Caco-2 (cell line): ENCODE data around the gene ANKRD16. TPM values are rescaled to one million over a fixed set of nuclear protein-coding genes. Genes with fewer than 3 reads are reported as not detected.

Experiments used
- BruUV-seq: library from RNA; stranded (reverse); fragments of 400-500 nt; replicated peaks from 2 replicates; lab custom pipeline; 2021; lab: Mats Ljungman, UMichigan
- CTCF ChIA-PET: fragments of 300-600 bp; sonication (Branson Sonifier 250); formaldehyde crosslinking; loops from one replicate; lab custom pipeline; 2022; ENCODE audit warnings: antibody characterized with exemption; lab: Charles Lee
- POLR2A ChIA-PET: fragments of 300-600 bp; sonication (Branson Sonifier 250); formaldehyde crosslinking; loops from one replicate; lab custom pipeline; 2022; ENCODE audit warnings: antibody characterized with exemption; lab: Charles Lee
- DNase-seq, 2 experiments: peaks; one replicate each; pipeline versions ENCODE4 v3.0.0 to v3.0.0-alpha.2; 2020 to 2022
- H3K27me3 ChIP-seq: replicated peaks from 2 replicates; pipeline ENCODE4 v1.6.0; 2011; ENCODE audit warnings: low read length; ENCODE audit not compliant: control insufficient read depth, insufficient read depth
- H3K36me3 ChIP-seq: 2 replicates; pipeline ENCODE4 v1.5.1; 2011; ENCODE audit warnings: low read length; ENCODE audit not compliant: control insufficient read depth, insufficient read depth
- H3K4me1 ChIP-seq: fragments of 250-450 bp; sonication (Bioruptor Pico); 2 replicates; pipeline ENCODE4 v1.5.1; 2020; ENCODE audit warnings: mild to moderate bottlenecking
- H3K4me3 ChIP-seq: 2 replicates; pipeline ENCODE4 v1.5.1; 2011; ENCODE audit warnings: low read depth, mild to moderate bottlenecking, control low read depth, low read length
- H3K9me3 ChIP-seq: fragments of 250-450 bp; sonication (Bioruptor Pico); 2 replicates; pipeline ENCODE4 v1.5.1; 2020; ENCODE audit warnings: mild to moderate bottlenecking, moderate library complexity
- H3K27ac Mint-ChIP-seq: one replicate; pipeline ENCODE4 v1.8.0; 2022; ENCODE audit warnings: mixed read lengths; ENCODE audit not compliant: unreplicated experiment
- H3K27me3 Mint-ChIP-seq: one replicate; pipeline ENCODE4 v1.8.0; 2022; ENCODE audit warnings: mixed read lengths; ENCODE audit not compliant: insufficient read depth, unreplicated experiment
- H3K36me3 Mint-ChIP-seq: one replicate; pipeline ENCODE4 v1.8.0; 2022; ENCODE audit warnings: mild to moderate bottlenecking, mixed read lengths; ENCODE audit not compliant: insufficient read depth, unreplicated experiment
- H3K4me1 Mint-ChIP-seq: one replicate; pipeline ENCODE4 v1.8.0; 2022; ENCODE audit warnings: low read depth, mixed read lengths; ENCODE audit not compliant: unreplicated experiment
- H3K4me3 Mint-ChIP-seq: one replicate; pipeline ENCODE4 v1.8.0; 2022; ENCODE audit warnings: mild to moderate bottlenecking, moderate library complexity, mixed read lengths; ENCODE audit not compliant: unreplicated experiment
- H3K9me3 Mint-ChIP-seq: one replicate; pipeline ENCODE4 v1.8.0; 2022; ENCODE audit warnings: mixed read lengths; ENCODE audit not compliant: unreplicated experiment
- intact Hi-C: fragments of 100-400 bp; cut with micrococcal nuclease; formaldehyde crosslinking; loops from one replicate; pipeline ENCODE4 v1.10.0; 2022; ENCODE audit not compliant: unreplicated experiment
- total RNA-seq: library from RNA; stranded (reverse); gene quantifications from 2 replicates; pipeline ENCODE4 v1.2.3, GENCODE V29; 2022
- TF ChIP-seq, protein P1 (sequence below), 2 experiments: fragments of 200-600 bp in 1 of 2; IDR thresholded peaks; 1 replicate in 1 of 2; 2 replicates in 1 of 2; pipeline versions ENCODE4 v1.5.1 to v1.8.0; 2011 to 2022; ENCODE audit warnings: antibody characterized with exemption in 1 of 2, control low read depth in 1 of 2, inconsistent platforms in 1 of 2, low read depth in 1 of 2, low read length in 1 of 2, mild to moderate bottlenecking in 1 of 2, moderate library complexity in 1 of 2; ENCODE audit not compliant: insufficient read depth in 1 of 2, severe bottlenecking in 1 of 2, unreplicated experiment in 1 of 2

ANKRD16 gene
- total RNA-seq, 1 experiment from 2014 or later = 20.2 TPM

DNA sequence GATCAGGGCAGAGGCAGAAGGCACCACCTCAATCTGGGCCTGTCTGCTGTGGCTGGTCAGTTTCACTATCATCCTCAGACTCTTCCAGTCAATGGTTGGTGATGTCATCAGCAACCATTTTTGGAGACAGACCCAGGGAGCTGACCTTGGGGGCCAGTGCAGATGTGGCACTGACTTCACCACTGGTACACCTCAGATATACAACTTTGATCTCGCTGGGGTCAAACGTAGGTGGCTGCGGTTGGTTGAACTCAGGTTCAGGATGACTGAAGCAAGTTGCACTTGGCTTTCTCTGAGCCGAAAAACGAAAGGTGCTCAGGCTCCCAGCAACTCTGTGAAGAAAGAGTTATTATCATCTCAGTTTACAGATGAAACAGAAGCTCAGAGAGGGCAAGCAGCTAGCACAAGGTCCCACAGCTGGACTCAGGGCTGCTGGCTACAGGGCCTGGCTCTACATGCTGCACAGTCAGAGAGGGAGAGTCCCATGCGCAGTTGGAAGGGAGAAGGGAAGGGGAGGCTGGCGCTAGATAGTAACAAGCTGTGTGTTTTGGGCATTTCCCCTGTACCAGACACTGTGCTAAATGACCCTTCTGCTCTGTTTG, 27.2 kb downstream of the ANKRD16 start:
- ChIA-PET POLR2A (no interaction called here), CTCF (interaction anchor here (0.6 kb wide), 1 partner anchor 86 kb away, joined by 3 read pairs; no protein-coding TSS in a partner anchor)

GRCh38 chr10:5860066-5860465, 29.6 kb downstream of the ANKRD16 start:
- TF ChIP-seq, protein P1, sequence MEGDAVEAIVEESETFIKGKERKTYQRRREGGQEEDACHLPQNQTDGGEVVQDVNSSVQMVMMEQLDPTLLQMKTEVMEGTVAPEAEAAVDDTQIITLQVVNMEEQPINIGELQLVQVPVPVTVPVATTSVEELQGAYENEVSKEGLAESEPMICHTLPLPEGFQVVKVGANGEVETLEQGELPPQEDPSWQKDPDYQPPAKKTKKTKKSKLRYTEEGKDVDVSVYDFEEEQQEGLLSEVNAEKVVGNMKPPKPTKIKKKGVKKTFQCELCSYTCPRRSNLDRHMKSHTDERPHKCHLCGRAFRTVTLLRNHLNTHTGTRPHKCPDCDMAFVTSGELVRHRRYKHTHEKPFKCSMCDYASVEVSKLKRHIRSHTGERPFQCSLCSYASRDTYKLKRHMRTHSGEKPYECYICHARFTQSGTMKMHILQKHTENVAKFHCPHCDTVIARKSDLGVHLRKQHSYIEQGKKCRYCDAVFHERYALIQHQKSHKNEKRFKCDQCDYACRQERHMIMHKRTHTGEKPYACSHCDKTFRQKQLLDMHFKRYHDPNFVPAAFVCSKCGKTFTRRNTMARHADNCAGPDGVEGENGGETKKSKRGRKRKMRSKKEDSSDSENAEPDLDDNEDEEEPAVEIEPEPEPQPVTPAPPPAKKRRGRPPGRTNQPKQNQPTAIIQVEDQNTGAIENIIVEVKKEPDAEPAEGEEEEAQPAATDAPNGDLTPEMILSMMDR (IDR thresholded peaks at IDR 0.05; ENCODE audit: insufficient read depth in 1 of 2, low read depth in 1 of 2, low read length in 1 of 2, severe bottlenecking in 1 of 2, unreplicated experiment in 1 of 2) = no peak
- intact Hi-C loops = no loop called here
- H3K4me1 ChIP-seq = peaks cover 5% of the 10 kb centered on the region; the same call in 1 of the 2 replicates
- BruUV-seq = no TSS peak
- H3K27ac Mint-ChIP-seq = no peak overlapping the region
- no peaks in the 10 kb centered on the region for H3K36me3 ChIP-seq
- H3K4me1 Mint-ChIP-seq = no peaks in the 10 kb centered on the region
- H3K9me3 Mint-ChIP-seq = no peaks in the 10 kb centered on the region
- ChIA-PET CTCF (no interaction called here), POLR2A (no interaction called here)
- no peak for DNase-seq
- H3K36me3 Mint-ChIP-seq = no peaks in the 10 kb centered on the region
- no peaks in the 10 kb centered on the region for H3K9me3 ChIP-seq
- H3K27me3 Mint-ChIP-seq = no peaks in the 10 kb centered on the region
- H3K27me3 ChIP-seq = no peaks in the 10 kb centered on the region
- H3K4me3 ChIP-seq = no peak overlapping the region
- H3K4me3 Mint-ChIP-seq = no peak overlapping the region

More for the DNA sequence above, 27.2 kb downstream of the ANKRD16 start:
- intact Hi-C loops = no loop called here
- H3K36me3 ChIP-seq = no peaks in the 10 kb centered on the region
- no peaks in the 10 kb centered on the region for H3K9me3 ChIP-seq
- Mint-ChIP-seq H3K4me1 (peaks cover 8% of the 10 kb centered on the region), H3K27me3 (no peaks in the 10 kb centered on the region), H3K4me3 (no peak overlapping the region), H3K36me3 (no peaks in the 10 kb centered on the region), H3K9me3 (peaks cover 12% of the 10 kb centered on the region), H3K27ac (no peak overlapping the region)
- H3K27me3 ChIP-seq = no peaks in the 10 kb centered on the region
- no TSS peak for BruUV-seq
- TF ChIP-seq, protein P1 (IDR thresholded peaks at IDR 0.05; ENCODE audit: insufficient read depth in 1 of 2, low read depth in 1 of 2, low read length in 1 of 2, severe bottlenecking in 1 of 2, unreplicated experiment in 1 of 2) = no peak
- peaks cover 7% of the 10 kb centered on the region for H3K4me1 ChIP-seq
- DNase-seq = no peak
- H3K4me3 ChIP-seq = no peak overlapping the region

GRCh38 chr10:5858811-5859210, 30.9 kb downstream of the ANKRD16 start:
- Mint-ChIP-seq H3K36me3 (no peaks in the 10 kb centered on the region), H3K27ac (no peak overlapping the region), H3K4me1 (no peaks in the 10 kb centered on the region), H3K9me3 (no peaks in the 10 kb centered on the region), H3K4me3 (no peak overlapping the region), H3K27me3 (no peaks in the 10 kb centered on the region)
- no peaks in the 10 kb centered on the region for H3K9me3 ChIP-seq
- H3K4me1 ChIP-seq = peaks cover 5% of the 10 kb centered on the region; the same call in 1 of the 2 replicates
- intact Hi-C loops = no loop called here
- no peaks in the 10 kb centered on the region for H3K27me3 ChIP-seq
- BruUV-seq = no TSS peak
- POLR2A ChIA-PET = interaction anchor here (0.7 kb wide), 1 partner anchor 100 kb away, joined by 3 read pairs; no protein-coding TSS in a partner anchor
- H3K4me3 ChIP-seq = no peak overlapping the region
- H3K36me3 ChIP-seq = no peaks in the 10 kb centered on the region
- TF ChIP-seq, protein P1 (IDR thresholded peaks at IDR 0.05; ENCODE audit: insufficient read depth in 1 of 2, low read depth in 1 of 2, low read length in 1 of 2, severe bottlenecking in 1 of 2, unreplicated experiment in 1 of 2) = no peak
- no peak for DNase-seq
- CTCF ChIA-PET = no interaction called here
